GM13976 (cell line): Measurements from ENCODE around the gene RNPEPL1.

ENCODE experiments used
- DNase-seq: peaks from one replicate; pipeline ENCODE4 v3.0.0; 2012; ENCODE audit warnings: low spot score
- CTCF ChIP-seq: IDR thresholded peaks from 2 replicates; pipeline ENCODE4 v1.5.1; 2012; ENCODE audit warnings: borderline replicate concordance, mild to moderate bottlenecking; ENCODE audit not compliant: insufficient read depth; ENCODE audit errors: extremely low read depth, missing control alignments, control extremely low read depth
- in situ Hi-C: fragments of 300-500 bp; cut with MboI; formaldehyde crosslinking; loops from one replicate; pipeline ENCODE4 v1.12.0; 2022; ENCODE audit warnings: low sequenced_read_pairs, mixed read lengths, inconsistent platforms; ENCODE audit not compliant: unreplicated experiment

Gene RNPEPL1

GRCh38 chr2:240539906-240540305, 28.4 kb upstream of the RNPEPL1 start:
- DNase-seq: no peak
- in situ Hi-C loops: no loop called here
- no peak for TF ChIP-seq CTCF

GRCh38 chr2:240551288-240551687, 17.0 kb upstream of the RNPEPL1 start:
- in situ Hi-C loops: no loop called here
- DNase-seq: no peak
- TF ChIP-seq CTCF: no peak

- in situ Hi-C loops: no loop called here
These were observed 16.5 kb upstream of the RNPEPL1 start for GRCh38 chr2:240551811-240552210.

GRCh38 chr2:240553956-240554480, 14.3 kb upstream of the RNPEPL1 start:
- DNase-seq: no peak
- in situ Hi-C loops: no loop called here
- no peak for TF ChIP-seq CTCF

More at GRCh38 chr2:240551811-240552210, 16.5 kb upstream of the RNPEPL1 start:
- DNase-seq: no peak
- no peak for TF ChIP-seq CTCF

- no peak for TF ChIP-seq CTCF
- in situ Hi-C loops: no loop called here
- DNase-seq: no peak
These were observed 13.4 kb upstream of the RNPEPL1 start for GRCh38 chr2:240554767-240555493.

GRCh38 chr2:240555541-240556250, 12.6 kb upstream of the RNPEPL1 start:
- TF ChIP-seq CTCF: no peak
- peak; percentile 13 for DNase-seq
- in situ Hi-C loops: no loop called here
